CD4-positive, CD25-positive, alpha-beta regulatory T cell (primary cell): ENCODE measurements around the gene NSMCE1. TPM values are rescaled to one million over a fixed set of nuclear protein-coding genes. Genes with fewer than 3 reads are reported as not detected.

Source experiments
- ATAC-seq, 2 donors: fragments of 150-1000 bp; cut with Tn5 transposase; one replicate each; pipeline ENCODE4 v1.10.0; 2021; ENCODE audit warnings: low read depth in 2 of 2, moderate number of reproducible peaks in 2 of 2, moderate library complexity in 1 of 2
- DNase-seq, 3 donors: peaks; one replicate each; pipeline versions ENCODE4 v3.0.0 to v3.0.0-alpha.2; 2012 to 2022; ENCODE audit warnings: mixed read lengths in 1 of 3
- H3K27ac ChIP-seq: one replicate; pipeline ENCODE4 v1.7.0; 2013; ENCODE audit warnings: mild to moderate bottlenecking, low read length; ENCODE audit not compliant: insufficient read depth, poor library complexity, severe bottlenecking
- H3K27me3 ChIP-seq: one replicate; pipeline ENCODE4 v1.7.0; 2013; ENCODE audit warnings: low read length; ENCODE audit not compliant: control insufficient read depth, insufficient read depth
- H3K36me3 ChIP-seq: one replicate; pipeline ENCODE4 v1.7.0; 2013; ENCODE audit warnings: mild to moderate bottlenecking, low read length, moderate library complexity; ENCODE audit not compliant: control insufficient read depth, insufficient read depth
- H3K4me1 ChIP-seq: 2 replicates; pipeline ENCODE4 v1.7.0; 2013; ENCODE audit warnings: mild to moderate bottlenecking, low read length; ENCODE audit not compliant: insufficient read depth, control insufficient read depth, poor library complexity, severe bottlenecking
- H3K4me3 ChIP-seq: one replicate; pipeline ENCODE4 v1.7.0; 2013; ENCODE audit warnings: low read depth, mild to moderate bottlenecking, low read length, moderate library complexity
- H3K9me3 ChIP-seq, 2 experiments: 1 replicate in 1 of 2; 2 replicates in 1 of 2; pipeline ENCODE4 v1.7.0; 2013; ENCODE audit warnings: low read length in 2 of 2, mild to moderate bottlenecking in 1 of 2, moderate library complexity in 1 of 2; ENCODE audit not compliant: control insufficient read depth in 2 of 2
- H3K27ac Mint-ChIP-seq, 3 donors: one replicate each; pipeline ENCODE4 v1.8.0; 2020 to 2022; ENCODE audit warnings: mild to moderate bottlenecking in 3 of 3, mixed read lengths in 3 of 3, moderate library complexity in 2 of 3
- H3K27me3 Mint-ChIP-seq: one replicate; pipeline ENCODE4 v1.8.0; 2022; ENCODE audit warnings: mild to moderate bottlenecking, mixed read lengths
- H3K36me3 Mint-ChIP-seq: one replicate; pipeline ENCODE4 v1.8.0; 2020; ENCODE audit warnings: mixed read lengths
- H3K4me1 Mint-ChIP-seq, 4 donors: one replicate each; pipeline ENCODE4 v1.8.0; 2020 to 2022; ENCODE audit warnings: mixed read lengths in 4 of 4, mild to moderate bottlenecking in 1 of 4
- H3K4me3 Mint-ChIP-seq, 4 donors: one replicate each; pipeline ENCODE4 v1.8.0; 2020 to 2022; ENCODE audit warnings: mild to moderate bottlenecking in 4 of 4, mixed read lengths in 4 of 4, moderate library complexity in 3 of 4
- H3K9me3 Mint-ChIP-seq, 7 donors: one replicate each; pipeline ENCODE4 v1.8.0; 2020 to 2022; ENCODE audit warnings: mixed read lengths in 7 of 7, mild to moderate bottlenecking in 3 of 7, moderate library complexity in 2 of 7
- polyA plus RNA-seq, 4 donors: library from polyadenylated mRNA; unstranded; fragments of 300-500 nt; fragmentation: Illumina TruSeq; gene quantifications; one replicate each; pipeline ENCODE4 v1.2.3, GENCODE V29; 2021
- total RNA-seq: library from RNA; stranded (reverse); gene quantifications from one replicate; pipeline ENCODE4 v1.2.3, GENCODE V29; 2022

NSMCE1 gene
- total and polyA plus RNA-seq, 5 donors from 2014 or later = 40.0 to 156 (median 131) TPM

DNA sequence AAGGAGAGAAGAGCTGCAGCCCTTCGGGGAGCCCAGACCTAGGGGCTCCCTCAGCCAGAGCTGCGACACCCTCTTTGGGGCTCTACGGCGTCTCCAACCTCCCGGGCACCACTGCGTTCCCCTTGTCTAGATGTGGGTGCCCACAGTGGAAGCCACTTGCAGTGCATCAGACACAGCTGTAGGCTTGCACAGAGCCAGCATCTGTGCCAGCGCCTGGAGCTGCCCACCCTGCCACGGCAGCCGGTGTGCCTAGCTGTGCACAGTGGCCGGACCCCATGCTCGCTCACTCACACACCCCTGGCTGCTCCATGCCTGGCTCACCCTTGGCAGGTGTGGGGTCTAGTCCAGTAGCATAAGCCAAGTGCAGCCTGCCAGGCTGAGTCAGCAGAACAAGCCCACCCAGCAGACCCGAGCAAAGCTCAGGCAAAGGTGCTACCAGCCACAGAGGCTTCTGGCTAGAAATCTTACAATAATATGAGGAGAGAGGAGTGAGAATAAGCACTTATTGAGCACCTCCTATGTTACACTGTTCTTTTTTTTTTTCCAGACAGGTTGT is 78.2 kb downstream of the NSMCE1 start:
- Histone ChIP-seq H3K36me3 (no peaks in the 10 kb centered on the region), H3K27ac (no peak overlapping the region), H3K4me3 (no peak overlapping the region), H3K27me3 (no peaks in the 10 kb centered on the region), H3K9me3 (no peaks in the 10 kb centered on the region), H3K4me1 (peaks cover 8% of the 10 kb centered on the region)
- DNase-seq (no peak), ATAC-seq (no peak)
- Mint-ChIP-seq H3K4me1 (peaks cover 0 to 30% (median 8%) of the 10 kb centered on the region in 4 donors), H3K27ac (no peak overlapping the region), H3K4me3 (no peak overlapping the region), H3K9me3 (peaks cover 0 to 1% (median 0%) of the 10 kb centered on the region in 7 donors), H3K36me3 (no peaks in the 10 kb centered on the region), H3K27me3 (peaks cover 8% of the 10 kb centered on the region)

GRCh38 chr16:27189335-27189972 is 79.1 kb downstream of the NSMCE1 start:
- Mint-ChIP-seq H3K9me3 (peaks cover 0 to 1% (median 0%) of the 10 kb centered on the region in 7 donors), H3K27ac (no peak overlapping the region), H3K4me3 (no peak overlapping the region), H3K36me3 (no peaks in the 10 kb centered on the region), H3K4me1 (peaks cover 0 to 24% (median 5%) of the 10 kb centered on the region in 4 donors), H3K27me3 (peaks cover 8% of the 10 kb centered on the region)
- Histone ChIP-seq H3K27me3 (no peaks in the 10 kb centered on the region), H3K36me3 (no peaks in the 10 kb centered on the region), H3K27ac (no peak overlapping the region), H3K4me3 (no peak overlapping the region), H3K9me3 (no peaks in the 10 kb centered on the region), H3K4me1 (no peaks in the 10 kb centered on the region)
- ATAC-seq (no peak), DNase-seq (no peak)

- H3K27ac Mint-ChIP-seq = peak overlapping the region in 1 of 3 donors; percentile 84
- H3K9me3 ChIP-seq = no peaks in the 10 kb centered on the region
- ATAC-seq (no peak), DNase-seq (no peak)
- H3K9me3 Mint-ChIP-seq = peaks cover 0 to 1% (median 0%) of the 10 kb centered on the region in 7 donors
- H3K27me3 ChIP-seq = no peaks in the 10 kb centered on the region
- H3K27ac ChIP-seq = no peak overlapping the region
- no peaks in the 10 kb centered on the region for H3K4me1 ChIP-seq
- no peak overlapping the region for H3K4me3 Mint-ChIP-seq
- H3K4me1 Mint-ChIP-seq = peaks cover 0 to 18% (median 1%) of the 10 kb centered on the region in 4 donors
- no peaks in the 10 kb centered on the region for H3K36me3 Mint-ChIP-seq
- peaks cover 8% of the 10 kb centered on the region for H3K27me3 Mint-ChIP-seq
- no peaks in the 10 kb centered on the region for H3K36me3 ChIP-seq
- H3K4me3 ChIP-seq = no peak overlapping the region
Measured at GRCh38 chr16:27188633-27189032, 79.9 kb downstream of the NSMCE1 start.

DNA sequence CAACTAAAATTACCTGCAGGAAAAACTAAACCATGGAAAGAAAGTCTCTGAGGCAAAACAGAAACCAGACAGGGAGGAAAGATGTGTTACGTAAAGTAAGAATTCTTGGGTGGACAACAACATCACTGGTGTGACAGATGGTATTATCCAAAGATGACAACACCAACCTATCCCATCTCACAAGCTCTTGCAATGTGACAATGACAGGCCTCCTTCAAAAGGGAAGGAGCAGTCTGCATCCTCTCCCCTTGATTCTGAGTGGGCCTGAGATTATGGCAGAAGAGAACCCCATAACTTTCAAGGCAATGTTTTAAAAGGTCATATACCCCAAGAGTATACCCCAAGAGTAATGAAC is 82.8 kb downstream of the NSMCE1 start:
- no peak overlapping the region for H3K27ac ChIP-seq
- peaks cover 0 to 23% (median 4%) of the 10 kb centered on the region in 4 donors for H3K4me1 Mint-ChIP-seq
- H3K36me3 Mint-ChIP-seq = no peaks in the 10 kb centered on the region
- H3K9me3 Mint-ChIP-seq = peaks cover 0 to 1% (median 0%) of the 10 kb centered on the region in 7 donors
- H3K9me3 ChIP-seq = peaks cover 0 to 2% of the 10 kb centered on the region in 2 experiments
- no peak overlapping the region for H3K4me3 ChIP-seq
- no peak for ATAC-seq
- no peaks in the 10 kb centered on the region for H3K4me1 ChIP-seq
- H3K36me3 ChIP-seq = no peaks in the 10 kb centered on the region
- H3K27ac Mint-ChIP-seq = peak overlapping the region in 2 of 3 donors; percentile 52 to 64
- no peak overlapping the region for H3K4me3 Mint-ChIP-seq
- peaks cover 18% of the 10 kb centered on the region for H3K27me3 Mint-ChIP-seq
- no peak for DNase-seq
- no peaks in the 10 kb centered on the region for H3K27me3 ChIP-seq

DNA sequence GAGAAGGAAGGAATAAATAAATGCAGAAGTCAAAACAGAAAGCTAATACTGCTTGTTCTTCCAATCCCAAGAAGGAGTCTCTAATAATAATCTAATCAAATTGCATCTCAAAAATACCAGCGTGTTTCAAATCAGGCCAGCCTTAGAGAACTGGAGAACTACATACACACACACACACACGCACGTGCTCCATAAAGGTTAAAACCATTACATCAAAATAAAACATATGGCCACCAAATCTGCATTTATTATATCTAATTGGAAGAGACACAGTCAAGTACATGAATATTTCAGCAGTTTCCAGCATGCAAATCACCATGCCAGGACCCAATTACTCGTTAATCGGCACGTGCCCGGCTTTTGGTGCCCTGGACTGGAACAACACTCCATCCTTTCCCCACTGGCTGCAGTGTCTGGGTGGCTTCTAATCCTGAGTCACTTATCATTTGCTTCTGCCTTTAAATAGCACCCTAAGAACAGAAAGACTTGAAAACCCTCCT is 85.6 kb downstream of the NSMCE1 start:
- H3K36me3 Mint-ChIP-seq = no peaks in the 10 kb centered on the region
- H3K9me3 ChIP-seq = peaks cover 0 to 2% of the 10 kb centered on the region in 2 experiments
- no peak overlapping the region for H3K4me3 ChIP-seq
- peaks cover 8% of the 10 kb centered on the region for H3K4me1 ChIP-seq
- peaks cover 17% of the 10 kb centered on the region for H3K27me3 Mint-ChIP-seq
- no peak for DNase-seq
- ATAC-seq = no peak
- no peaks in the 10 kb centered on the region for H3K36me3 ChIP-seq
- H3K27me3 ChIP-seq = no peaks in the 10 kb centered on the region
- no peak overlapping the region for H3K27ac ChIP-seq
- no peak overlapping the region for H3K4me3 Mint-ChIP-seq
- peak overlapping the region in 2 of 3 donors; percentile 39 to 47 for H3K27ac Mint-ChIP-seq
- peaks cover 0 to 36% (median 18%) of the 10 kb centered on the region in 4 donors for H3K4me1 Mint-ChIP-seq
- H3K9me3 Mint-ChIP-seq = peaks cover 0 to 1% (median 0%) of the 10 kb centered on the region in 7 donors

- DNase-seq (no peak), ATAC-seq (no peak)
- peaks cover 8% of the 10 kb centered on the region for H3K4me1 ChIP-seq
- Mint-ChIP-seq H3K4me3 (no peak overlapping the region), H3K4me1 (peaks cover 0 to 36% (median 16%) of the 10 kb centered on the region in 4 donors), H3K27me3 (peaks cover 13% of the 10 kb centered on the region), H3K27ac (peak overlapping the region; percentile 72 to 81 (median 76)), H3K9me3 (no peaks in the 10 kb centered on the region), H3K36me3 (no peaks in the 10 kb centered on the region)
- H3K27me3 ChIP-seq = no peaks in the 10 kb centered on the region
- H3K36me3 ChIP-seq = no peaks in the 10 kb centered on the region
- H3K9me3 ChIP-seq = peaks cover 0 to 2% of the 10 kb centered on the region in 2 experiments
- H3K4me3 ChIP-seq = no peak overlapping the region
- no peak overlapping the region for H3K27ac ChIP-seq
Measured at GRCh38 chr16:27181019-27181790, 87.4 kb downstream of the NSMCE1 start.

- Mint-ChIP-seq H3K4me3 (peak overlapping the region in 3 of 4 donors; percentile 1 to 13 (median 7)), H3K4me1 (peaks cover 4 to 41% (median 20%) of the 10 kb centered on the region in 4 donors), H3K27me3 (peaks cover 13% of the 10 kb centered on the region), H3K27ac (peak overlapping the region; percentile 12 to 81 (median 80)), H3K36me3 (no peaks in the 10 kb centered on the region), H3K9me3 (no peaks in the 10 kb centered on the region)
- Histone ChIP-seq H3K27me3 (no peaks in the 10 kb centered on the region), H3K4me1 (peaks cover 10% of the 10 kb centered on the region), H3K36me3 (no peaks in the 10 kb centered on the region), H3K27ac (peak overlapping the region; percentile 10), H3K9me3 (peaks cover 0 to 2% of the 10 kb centered on the region in 2 experiments), H3K4me3 (no peak overlapping the region)
- ATAC-seq (peak; percentile 91 to 94), DNase-seq (peak; percentile 66 to 88 (median 79))
Measured at GRCh38 chr16:27179500-27180072, 89.0 kb downstream of the NSMCE1 start.
